Measurements from ENCODE around the gene CSF3R. TPM values are rescaled to one million over a fixed set of nuclear protein-coding genes. Genes with fewer than 3 reads are reported as not detected.

CSF3R gene
- total and polyA plus RNA-seq, 9 of the 15 experiments (the other 6 are each of a cell fraction or from before 2014, with no cell fraction given), result 0.21 to 0.86 (median 0.40) TPM; not detected in 1

DNA sequence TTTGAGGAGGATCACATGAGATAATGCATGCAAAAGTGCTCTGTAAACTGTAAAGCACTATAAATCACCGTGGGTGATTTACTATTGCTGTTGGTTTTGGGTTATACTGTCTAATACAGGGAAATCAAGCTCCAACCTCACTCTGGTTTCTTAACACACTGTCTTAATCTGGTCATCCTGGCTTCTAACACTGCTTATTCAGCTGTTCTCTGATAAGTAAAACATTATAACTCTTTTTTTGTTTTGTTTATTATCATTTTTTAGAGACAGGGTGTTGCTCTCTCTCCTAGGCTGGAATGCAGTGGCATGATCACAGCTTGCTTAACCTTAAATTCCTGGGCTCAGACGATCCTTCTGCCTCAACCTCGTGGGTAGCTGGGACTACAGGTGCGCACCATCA is 63.1 kb downstream of the CSF3R start:
- FAIRE-seq (no peak), ATAC-seq (no peak), DNase-seq (ENCODE audit: extremely low read depth in 1 of 4, low spot score in 3 of 4) (no peak)
- Histone ChIP-seq H3K27me3 (ENCODE audit: control insufficient read depth in 2 of 2, insufficient read depth in 2 of 2, low read length in 2 of 2) (no peaks in the 10 kb centered on the region), H4K20me1 (replicated peaks; ENCODE audit: control insufficient read depth, insufficient read depth, low read length) (no peaks in the 10 kb centered on the region), H3K9me3 (replicated peaks; ENCODE audit: control insufficient read depth, insufficient read depth, low read depth, low read length) (no peaks in the 10 kb centered on the region), H3K79me2 (ENCODE audit: control insufficient read depth, insufficient read depth, low read length) (no peaks in the 10 kb centered on the region), H3K9me1 (ENCODE audit: control insufficient read depth, insufficient read depth, low read length) (no peaks in the 10 kb centered on the region), H3K36me3 (ENCODE audit: control insufficient read depth, insufficient read depth, low read length) (no peaks in the 10 kb centered on the region), H3K9ac (ENCODE audit: insufficient read depth in 1 of 2, low read depth in 2 of 2, low read length in 2 of 2) (no peak overlapping the region), H2AFZ (ENCODE audit: low read depth, low read length) (no peak overlapping the region), H3K27ac (ENCODE audit: extremely low read depth, low read depth, low read length) (no peak overlapping the region), H3K4me2 (ENCODE audit: insufficient read depth, low read length) (no peak overlapping the region), H3K4me3 (no peak overlapping the region), H3K4me1 (replicated peaks in 1 of 2; ENCODE audit: control insufficient read depth in 2 of 2, insufficient read depth in 2 of 2, low read length in 2 of 2) (peaks cover 0 to 3% of the 10 kb centered on the region in 2 experiments; a peak in 2 of 5 replicates)
- no TSS peak for BruUV-seq (replicated peaks)
- ChIA-PET CTCF (ENCODE audit: low intra/inter-chr PET ratio) (interaction anchor here (1.1 to 3.0 kb wide), 3 partner anchors 64 to 320 kb away, joined by 3 to 27 read pairs (median 27); no protein-coding TSS in a partner anchor), POLR2A (interaction anchor here (1.0 to 1.3 kb wide), 3 partner anchors 13 to 33 kb away, joined by 3 to 4 read pairs (median 4); no protein-coding TSS in a partner anchor)
- peak; percentile 37 for TF ChIP-seq MEIS2 (IDR thresholded peaks at IDR 0.05; ENCODE audit: partially characterized antibody)
- TF ChIP-seq TAF15 (IDR thresholded peaks at IDR 0.05; ENCODE audit: low read depth, low read length), result no peak
- TF ChIP-seq, protein P1, sequence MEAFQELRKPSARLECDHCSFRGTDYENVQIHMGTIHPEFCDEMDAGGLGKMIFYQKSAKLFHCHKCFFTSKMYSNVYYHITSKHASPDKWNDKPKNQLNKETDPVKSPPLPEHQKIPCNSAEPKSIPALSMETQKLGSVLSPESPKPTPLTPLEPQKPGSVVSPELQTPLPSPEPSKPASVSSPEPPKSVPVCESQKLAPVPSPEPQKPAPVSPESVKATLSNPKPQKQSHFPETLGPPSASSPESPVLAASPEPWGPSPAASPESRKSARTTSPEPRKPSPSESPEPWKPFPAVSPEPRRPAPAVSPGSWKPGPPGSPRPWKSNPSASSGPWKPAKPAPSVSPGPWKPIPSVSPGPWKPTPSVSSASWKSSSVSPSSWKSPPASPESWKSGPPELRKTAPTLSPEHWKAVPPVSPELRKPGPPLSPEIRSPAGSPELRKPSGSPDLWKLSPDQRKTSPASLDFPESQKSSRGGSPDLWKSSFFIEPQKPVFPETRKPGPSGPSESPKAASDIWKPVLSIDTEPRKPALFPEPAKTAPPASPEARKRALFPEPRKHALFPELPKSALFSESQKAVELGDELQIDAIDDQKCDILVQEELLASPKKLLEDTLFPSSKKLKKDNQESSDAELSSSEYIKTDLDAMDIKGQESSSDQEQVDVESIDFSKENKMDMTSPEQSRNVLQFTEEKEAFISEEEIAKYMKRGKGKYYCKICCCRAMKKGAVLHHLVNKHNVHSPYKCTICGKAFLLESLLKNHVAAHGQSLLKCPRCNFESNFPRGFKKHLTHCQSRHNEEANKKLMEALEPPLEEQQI (IDR thresholded peaks at IDR 0.05), result no peak
- no peak for TF ChIP-seq POLR2B (IDR thresholded peaks at IDR 0.05; ENCODE audit: low read depth, partially characterized antibody)
- TF ChIP-seq, protein P2, sequence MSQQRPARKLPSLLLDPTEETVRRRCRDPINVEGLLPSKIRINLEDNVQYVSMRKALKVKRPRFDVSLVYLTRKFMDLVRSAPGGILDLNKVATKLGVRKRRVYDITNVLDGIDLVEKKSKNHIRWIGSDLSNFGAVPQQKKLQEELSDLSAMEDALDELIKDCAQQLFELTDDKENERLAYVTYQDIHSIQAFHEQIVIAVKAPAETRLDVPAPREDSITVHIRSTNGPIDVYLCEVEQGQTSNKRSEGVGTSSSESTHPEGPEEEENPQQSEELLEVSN (IDR thresholded peaks at IDR 0.05; ENCODE audit: borderline replicate concordance in 1 of 2, extremely low read depth in 1 of 2, insufficient read depth in 1 of 2, insufficient read length in 1 of 2, low read depth in 1 of 2, low read length in 1 of 2, poor library complexity in 1 of 2, severe bottlenecking in 1 of 2), result no peak
- no peak for TF ChIP-seq EGR1 (conservative IDR thresholded peaks at IDR 0.05)
- TF ChIP-seq, protein P3, sequence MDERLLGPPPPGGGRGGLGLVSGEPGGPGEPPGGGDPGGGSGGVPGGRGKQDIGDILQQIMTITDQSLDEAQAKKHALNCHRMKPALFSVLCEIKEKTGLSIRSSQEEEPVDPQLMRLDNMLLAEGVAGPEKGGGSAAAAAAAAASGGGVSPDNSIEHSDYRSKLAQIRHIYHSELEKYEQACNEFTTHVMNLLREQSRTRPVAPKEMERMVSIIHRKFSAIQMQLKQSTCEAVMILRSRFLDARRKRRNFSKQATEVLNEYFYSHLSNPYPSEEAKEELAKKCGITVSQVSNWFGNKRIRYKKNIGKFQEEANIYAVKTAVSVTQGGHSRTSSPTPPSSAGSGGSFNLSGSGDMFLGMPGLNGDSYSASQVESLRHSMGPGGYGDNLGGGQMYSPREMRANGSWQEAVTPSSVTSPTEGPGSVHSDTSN (CRISPR knock-in tag; IDR thresholded peaks at IDR 0.05; ENCODE audit: low read depth), result no peak
- TF ChIP-seq, protein P3 (tag; conservative IDR thresholded peaks at IDR 0.05; ENCODE audit: low read depth), result 0 out of 2 replicates have a peak, but pooled peaks have one; percentile 29
- TF ChIP-seq HDGF (IDR thresholded peaks at IDR 0.05), result no peak
- TF ChIP-seq, protein P4, sequence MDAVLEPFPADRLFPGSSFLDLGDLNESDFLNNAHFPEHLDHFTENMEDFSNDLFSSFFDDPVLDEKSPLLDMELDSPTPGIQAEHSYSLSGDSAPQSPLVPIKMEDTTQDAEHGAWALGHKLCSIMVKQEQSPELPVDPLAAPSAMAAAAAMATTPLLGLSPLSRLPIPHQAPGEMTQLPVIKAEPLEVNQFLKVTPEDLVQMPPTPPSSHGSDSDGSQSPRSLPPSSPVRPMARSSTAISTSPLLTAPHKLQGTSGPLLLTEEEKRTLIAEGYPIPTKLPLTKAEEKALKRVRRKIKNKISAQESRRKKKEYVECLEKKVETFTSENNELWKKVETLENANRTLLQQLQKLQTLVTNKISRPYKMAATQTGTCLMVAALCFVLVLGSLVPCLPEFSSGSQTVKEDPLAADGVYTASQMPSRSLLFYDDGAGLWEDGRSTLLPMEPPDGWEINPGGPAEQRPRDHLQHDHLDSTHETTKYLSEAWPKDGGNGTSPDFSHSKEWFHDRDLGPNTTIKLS (IDR thresholded peaks at IDR 0.05; ENCODE audit: borderline replicate concordance, low read depth), result no peak
- 38% methylated on average over 4 of the region's 4 CpGs for WGBS (ENCODE audit: insufficient coverage, low coverage, missing lambda C conversion rate)
- in situ Hi-C loops (cut with MboI), result no loop called here
- intact Hi-C loops (cut with micrococcal nuclease), result no loop called here

All from K562 (cell line).